HG03064 (cell line): ENCODE measurements around the gene TMUB1.
A peak's percentile ranks its signal among the peaks of the same experiment; 100 is the strongest.

Source experiments
- ATAC-seq: cut with Tn5 transposase; IDR thresholded peaks from one replicate; pipeline ENCODE4 v1.9.1; 2021; ENCODE audit warnings: low read depth; ENCODE audit not compliant: unreplicated experiment

Gene TMUB1, protein sequence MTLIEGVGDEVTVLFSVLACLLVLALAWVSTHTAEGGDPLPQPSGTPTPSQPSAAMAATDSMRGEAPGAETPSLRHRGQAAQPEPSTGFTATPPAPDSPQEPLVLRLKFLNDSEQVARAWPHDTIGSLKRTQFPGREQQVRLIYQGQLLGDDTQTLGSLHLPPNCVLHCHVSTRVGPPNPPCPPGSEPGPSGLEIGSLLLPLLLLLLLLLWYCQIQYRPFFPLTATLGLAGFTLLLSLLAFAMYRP

DNA sequence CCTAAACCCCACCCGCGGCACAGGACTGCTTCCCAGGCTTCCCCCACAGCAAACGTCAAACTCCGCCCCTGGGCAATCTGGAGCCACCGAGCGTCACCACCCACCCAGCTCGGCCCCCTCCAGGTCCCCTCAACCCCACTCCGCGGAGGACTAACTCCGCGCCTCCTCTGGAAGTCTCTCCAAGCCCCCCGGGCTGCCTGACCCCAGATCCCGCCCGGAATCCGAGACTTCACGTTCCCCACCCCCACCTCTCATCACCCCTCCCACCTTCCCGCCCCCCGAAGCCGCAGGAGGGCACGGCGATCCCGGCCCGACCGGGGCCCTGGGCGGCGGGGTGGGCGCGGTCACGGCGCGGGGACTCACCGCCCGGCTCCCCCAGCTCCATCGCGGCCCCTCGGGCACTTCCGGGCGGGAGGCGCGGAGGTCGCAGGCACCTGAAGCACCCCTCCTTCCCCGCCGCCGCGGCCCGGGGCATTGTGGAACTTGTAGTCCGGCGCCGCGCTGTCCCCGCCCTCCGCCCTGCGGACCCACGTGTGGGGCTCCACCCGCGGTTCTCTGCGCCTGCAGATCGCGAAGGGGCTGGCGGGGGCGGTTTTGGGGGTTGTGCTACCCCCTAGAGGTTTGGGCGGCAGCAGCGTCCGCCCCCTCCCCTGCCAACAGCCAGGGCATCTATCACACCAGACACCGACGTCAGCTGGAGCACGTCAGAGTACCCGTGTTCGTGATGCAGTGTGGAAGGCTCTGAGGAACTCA lies at the start of gene TMUB1:
TSS of gene TMUB1 (minus strand) at position 423 of the 753 bp plus-strand sequence. CDS start 930 bp downstream, outside the sequence.
- peak; percentile 49 for ATAC-seq

DNA sequence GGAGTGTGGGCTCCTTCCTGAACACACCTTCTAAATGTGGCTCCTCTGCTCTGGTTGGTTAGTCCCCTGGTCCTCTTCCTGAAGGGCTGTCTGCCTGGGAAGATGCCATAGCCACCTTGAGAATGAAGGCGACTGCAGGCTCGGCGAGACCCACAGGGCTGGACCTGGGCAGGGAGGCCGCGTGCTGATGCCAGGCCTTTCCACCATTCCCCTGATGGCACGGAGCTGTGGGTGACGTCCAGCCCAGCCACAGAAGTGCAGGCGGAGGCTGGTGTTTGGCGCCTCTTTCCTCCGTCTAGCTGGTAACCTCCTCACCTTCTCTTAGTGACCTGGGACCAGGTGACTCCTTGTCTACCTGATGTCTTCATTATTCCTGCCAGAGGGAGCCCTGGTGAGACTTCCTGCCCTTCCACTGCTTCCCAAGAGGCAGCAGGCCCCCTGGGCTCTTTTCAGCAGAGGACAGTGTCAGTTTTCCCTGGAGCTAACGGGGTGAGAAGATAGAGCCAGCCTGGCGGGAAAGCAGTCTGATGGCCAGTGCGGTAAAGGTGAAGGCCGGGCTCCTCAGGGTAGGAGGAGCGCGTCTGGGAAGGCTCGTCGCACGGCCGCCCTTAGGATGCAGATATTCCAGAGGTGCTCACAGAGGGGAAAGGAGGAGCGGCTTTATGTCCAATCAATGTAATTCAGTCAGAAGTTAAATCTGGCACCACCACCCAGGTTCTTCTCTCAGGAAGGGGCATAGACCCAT lies 49.3 kb upstream of the TMUB1 start:
- ATAC-seq: no peak

DNA sequence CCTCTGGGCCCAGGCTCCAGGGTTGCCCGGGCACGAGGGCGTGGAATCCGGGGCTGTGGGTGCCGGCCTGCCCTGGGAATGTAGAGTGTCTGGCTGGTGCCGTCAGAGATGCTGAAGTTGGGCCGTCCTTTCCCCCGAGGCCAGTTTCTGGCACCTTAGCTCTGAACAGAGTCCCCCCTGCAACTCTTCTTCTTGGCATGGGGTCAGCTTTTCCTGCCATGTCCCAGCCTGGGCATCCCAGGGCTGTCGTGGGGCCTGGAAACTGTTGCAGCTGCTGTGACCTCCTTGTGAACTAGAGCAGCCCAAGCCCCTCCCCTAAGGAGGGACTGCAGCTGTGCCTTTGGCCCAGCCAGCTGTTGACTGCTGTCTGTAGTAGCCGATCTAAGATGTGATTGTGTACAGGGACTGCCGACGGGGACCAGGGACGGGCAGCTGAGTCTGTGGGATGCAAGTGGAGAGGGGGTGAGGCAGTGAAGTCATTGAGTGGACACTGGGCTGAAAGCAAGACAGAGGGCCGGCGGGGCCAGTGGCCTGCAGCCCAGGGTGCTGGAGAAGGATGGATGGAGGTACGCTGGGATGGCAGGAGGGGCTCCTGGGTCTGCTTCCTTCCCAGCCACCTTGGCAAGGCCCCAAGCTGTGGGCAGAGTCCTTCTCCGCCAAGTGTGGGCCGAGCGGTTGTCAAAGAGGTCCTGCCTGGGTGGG lies 48.5 kb upstream of the TMUB1 start:
- ATAC-seq: no peak

DNA sequence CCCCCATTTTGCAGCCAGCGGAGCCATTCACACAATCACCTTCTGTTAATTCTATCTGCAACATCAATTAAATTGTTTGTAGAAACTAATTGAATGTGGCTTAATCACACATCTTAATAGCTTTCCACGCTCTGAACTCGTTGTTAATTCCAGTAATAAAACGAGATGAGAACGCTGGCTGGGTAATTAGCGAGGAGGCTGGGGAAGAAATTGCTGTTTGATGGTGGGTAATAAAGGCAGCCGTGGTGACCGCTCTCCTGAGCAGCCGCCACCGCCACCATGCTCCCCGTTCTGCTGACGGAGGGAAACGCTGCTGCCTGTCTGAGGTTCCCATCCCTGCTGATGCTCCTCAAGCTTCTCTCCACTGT lies 47.9 kb upstream of the TMUB1 start:
- ATAC-seq: no peak

DNA sequence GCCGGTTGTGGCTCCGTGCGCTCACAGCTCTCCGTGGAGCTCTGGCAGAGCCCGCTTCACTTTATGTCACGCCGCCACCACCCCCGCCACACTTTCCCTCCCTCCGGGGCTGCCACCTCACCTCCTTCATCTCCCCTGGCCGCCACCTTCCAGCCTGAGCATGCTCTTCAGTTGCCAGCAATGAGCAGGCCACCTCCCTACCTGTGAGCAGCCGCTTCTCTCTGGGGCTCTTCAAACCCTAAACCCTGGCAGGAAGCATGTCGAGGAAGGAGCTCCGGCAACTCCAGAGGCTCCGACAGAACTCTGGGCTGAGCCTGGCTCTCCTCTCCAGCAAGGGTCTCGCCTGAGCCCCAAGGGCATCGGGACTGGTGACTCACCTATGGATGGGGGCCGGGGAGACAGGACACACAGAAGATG lies 47.5 kb upstream of the TMUB1 start:
- no peak for ATAC-seq

DNA sequence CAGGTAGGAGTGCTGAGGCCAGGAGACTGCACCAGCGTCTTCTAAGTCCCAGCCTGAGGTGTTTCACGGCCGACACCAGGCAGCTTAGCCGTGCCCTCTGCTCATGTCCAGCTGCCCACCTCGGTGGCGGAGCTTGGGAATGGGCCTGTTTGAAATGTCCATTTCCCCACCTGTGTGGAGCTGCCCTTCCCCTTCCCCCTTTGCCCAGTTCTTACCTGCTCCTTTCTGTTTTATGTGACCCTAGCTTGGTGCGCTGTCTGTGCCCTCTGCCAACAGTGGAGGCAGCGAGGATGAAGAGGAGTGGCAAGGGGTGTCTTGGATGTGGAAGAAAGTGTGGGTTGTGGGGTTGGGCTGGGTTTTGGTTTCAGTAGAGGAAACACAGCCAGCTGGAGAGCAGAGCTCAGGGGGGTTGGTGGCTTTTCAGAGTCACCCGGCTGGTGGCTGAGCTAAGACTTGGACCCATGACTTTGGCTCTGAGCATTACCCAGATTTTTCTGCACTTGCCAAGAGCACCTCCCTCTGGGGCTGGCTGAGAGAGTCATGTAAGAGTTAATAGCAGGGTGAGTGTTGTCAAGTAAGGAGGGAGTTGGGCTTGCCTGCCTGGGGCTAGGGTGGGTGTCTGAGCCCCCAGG lies 46.8 kb upstream of the TMUB1 start:
- no peak for ATAC-seq

DNA sequence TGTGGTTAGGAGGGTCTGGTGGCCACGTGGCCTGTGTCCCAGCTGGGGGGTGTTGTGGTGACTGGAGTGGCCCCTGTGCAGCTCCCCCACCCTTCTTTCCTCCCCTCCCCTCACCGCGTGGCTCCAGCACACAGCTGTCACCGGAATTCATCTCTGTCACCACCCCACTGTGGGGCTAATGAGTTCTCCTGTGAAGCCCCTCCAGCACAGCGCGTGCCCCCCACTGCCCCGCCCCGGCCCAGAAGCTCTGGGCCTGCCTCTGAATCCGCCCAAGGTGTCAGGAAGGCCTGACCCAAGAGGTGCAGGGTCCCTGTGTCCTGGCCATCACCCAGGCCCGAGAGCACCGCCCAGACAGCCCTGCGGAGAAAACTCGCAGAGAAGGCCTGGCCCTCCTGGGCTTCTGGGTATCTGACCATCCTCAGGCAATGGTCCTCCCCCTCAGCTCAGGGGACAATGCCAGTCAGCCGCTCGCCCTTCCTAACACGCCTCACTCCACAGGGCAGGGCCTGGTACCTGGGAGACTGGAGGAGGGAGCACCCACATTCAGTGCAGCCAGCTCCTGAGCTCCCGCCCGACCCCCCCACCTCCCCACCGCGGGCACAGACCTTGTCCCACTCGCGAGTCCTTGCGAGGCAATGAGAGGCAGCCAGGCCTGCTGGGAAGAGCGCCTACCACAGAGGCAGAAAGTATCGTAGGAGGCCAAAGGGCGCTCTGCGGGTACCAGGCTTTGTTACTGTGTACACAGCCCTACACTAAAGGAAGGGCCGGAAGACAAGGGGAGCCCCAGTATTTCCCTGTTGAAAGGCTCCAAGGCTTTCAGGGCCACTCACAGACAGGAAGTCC lies 46.0 kb upstream of the TMUB1 start:
- ATAC-seq: no peak

DNA sequence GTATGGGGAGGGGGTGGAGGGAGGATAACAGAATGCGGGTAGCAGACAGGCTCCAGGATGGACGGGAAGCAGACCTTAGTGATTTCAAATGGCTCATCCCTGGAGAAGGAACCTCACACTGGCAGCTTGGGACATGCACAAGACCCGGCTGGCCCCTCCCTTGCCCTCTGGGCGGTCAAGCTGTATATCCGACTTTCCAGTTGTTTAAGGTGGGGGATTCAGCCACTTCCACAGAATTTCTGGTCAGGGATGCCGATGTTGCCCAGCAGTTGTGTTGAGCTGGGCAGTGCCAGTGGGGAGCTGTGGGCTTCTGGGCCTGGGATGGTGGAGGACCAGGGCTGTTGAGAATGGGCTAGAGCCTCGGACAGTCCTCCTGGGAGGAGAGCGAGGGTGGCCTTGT lies 45.4 kb upstream of the TMUB1 start:
- no peak for ATAC-seq

DNA sequence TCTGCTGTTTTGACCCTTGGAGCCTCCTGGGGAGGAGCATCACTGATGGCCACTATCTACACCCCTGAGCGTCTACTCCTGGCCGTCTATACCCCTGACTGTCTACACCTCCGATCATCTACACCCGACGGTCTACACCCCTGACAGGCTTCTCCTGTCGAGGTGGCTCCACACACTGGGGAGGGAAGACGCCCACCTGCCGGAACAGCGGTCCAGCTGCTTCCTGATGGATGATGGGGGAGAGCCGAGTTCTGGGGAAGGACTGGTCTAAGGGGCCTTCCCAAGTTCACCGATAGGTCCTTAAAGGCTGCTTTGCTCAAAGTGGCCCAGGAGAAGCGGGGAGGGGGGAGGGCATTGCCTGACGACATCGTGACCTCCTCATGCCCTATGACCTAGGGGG lies 44.9 kb upstream of the TMUB1 start:
- no peak for ATAC-seq

DNA sequence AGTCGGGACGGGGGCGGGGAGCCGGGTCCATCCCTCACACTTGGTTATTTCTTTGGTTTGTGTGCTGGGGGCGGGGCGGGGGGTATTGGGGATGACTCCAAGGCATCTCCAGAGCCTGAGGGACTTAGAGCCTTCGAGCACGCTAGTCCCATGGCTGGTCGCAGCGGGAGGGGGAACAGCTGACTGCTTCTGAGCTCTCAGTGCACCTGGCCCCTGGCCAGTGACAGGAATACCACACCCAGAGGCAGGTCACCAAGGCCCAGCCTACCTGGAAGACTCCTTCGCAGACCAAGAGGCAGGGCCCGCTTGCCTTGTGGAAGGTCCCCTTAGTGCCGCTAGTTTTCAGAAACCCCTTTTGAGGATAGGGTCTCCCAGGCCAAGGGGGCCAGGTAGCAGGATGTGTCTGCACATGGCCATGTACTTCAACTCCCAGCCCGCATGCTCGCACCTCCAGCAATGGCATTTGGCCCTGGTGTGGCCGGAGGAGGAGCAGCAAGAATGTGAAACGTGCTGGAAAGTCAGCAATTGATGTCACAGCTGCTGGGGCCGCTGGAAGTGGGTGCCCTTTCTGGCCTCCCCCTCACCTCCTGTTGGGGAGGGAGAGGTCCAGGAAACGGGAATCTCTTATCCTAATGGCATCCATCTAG lies 43.3 kb upstream of the TMUB1 start:
- no peak for ATAC-seq

DNA sequence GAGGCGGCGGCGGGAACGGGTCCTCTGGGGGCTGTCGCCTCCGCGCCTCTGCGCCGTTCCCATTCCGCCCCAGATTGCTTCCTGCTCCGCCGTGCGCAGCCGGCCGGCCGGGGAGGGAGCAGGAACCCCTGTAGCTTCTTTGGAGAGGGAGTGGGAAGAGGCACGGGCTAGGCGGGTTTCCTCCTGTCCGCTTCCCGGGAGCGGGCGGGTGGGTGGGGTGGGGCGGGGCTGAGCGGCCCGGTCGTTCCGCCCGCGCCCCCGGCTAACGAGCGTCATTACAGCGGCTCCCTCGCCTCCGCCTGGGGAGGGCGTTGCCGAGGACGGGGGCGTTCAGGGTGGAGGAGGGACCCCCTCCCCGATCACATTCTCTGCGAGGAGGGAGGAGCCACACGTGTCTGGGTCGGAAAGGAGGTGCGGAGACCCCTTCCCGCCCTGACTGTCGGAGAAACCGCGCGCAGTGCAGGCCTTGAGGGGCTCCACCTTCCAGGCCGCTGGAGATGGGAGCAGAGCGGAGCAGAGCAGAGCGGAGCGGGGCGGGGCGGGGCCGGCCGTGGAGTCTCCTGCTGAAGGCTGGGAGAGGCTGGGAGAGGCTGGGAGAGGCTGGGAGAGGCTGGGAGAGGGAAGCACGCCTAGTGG lies 42.7 kb upstream of the TMUB1 start:
- no peak for ATAC-seq

DNA sequence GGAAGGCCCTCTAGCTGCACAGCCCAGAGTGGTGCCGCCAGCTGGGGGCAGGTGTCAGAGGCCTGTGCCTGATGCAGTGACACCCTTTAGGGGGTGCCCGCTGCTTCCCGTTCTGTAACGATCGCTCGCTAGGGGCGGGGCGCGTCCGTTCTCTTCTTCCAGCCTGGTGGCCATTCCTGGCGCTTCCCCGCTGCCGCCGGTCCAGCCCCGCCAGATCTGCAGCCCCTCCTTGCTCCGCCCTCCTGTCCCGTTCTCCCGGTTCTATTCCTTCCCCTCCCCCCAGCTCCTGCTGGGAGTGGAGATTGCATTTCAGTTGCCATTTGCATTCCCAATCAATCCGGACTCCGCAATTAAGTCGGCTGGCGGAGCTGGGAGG lies 42.2 kb upstream of the TMUB1 start:
- no peak for ATAC-seq

DNA sequence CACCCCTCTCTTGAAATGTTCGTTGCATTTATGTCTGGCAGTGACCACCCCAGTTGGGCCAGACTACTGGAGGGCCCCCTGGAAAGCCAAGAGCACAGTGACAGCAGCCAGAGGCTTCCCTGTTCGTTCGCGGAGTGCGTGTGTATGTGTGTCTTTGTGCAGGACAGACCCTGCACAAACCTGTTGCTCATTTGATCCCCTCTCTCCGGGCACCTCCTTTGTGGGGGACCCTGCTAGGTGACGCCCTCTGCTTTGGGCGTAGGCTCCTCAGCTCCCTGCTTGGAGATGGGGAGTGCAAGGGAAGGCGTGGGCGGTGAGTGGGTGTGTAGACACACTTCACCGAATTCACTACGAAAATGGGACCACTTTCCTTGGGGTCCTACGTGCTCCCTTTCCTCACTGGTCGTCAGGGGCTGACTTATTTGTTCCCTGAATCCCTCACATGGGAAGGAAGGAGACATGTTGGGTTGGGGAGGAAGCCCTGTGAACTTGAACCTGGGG lies 41.7 kb upstream of the TMUB1 start:
- ATAC-seq: no peak

DNA sequence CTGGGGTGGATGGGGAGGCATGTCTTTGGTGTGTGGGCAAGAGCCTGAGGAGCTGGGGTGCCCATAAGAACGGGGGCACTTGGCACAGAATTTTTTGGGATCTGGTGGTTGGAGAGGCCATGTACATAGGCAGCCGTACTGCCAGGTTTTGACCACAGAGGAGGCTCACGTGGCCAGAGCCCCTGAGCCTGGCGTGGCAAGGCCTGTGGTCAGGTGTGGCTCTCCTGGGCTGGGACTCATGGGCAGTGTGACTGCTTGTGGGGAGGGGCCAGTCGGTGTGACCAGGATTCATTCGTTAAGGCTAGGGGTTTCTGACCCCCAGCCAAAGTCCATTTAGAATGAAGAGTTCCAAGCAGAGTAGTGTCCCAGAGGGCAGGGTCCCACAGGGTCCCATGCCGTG lies 41.2 kb upstream of the TMUB1 start:
- ATAC-seq: no peak

DNA sequence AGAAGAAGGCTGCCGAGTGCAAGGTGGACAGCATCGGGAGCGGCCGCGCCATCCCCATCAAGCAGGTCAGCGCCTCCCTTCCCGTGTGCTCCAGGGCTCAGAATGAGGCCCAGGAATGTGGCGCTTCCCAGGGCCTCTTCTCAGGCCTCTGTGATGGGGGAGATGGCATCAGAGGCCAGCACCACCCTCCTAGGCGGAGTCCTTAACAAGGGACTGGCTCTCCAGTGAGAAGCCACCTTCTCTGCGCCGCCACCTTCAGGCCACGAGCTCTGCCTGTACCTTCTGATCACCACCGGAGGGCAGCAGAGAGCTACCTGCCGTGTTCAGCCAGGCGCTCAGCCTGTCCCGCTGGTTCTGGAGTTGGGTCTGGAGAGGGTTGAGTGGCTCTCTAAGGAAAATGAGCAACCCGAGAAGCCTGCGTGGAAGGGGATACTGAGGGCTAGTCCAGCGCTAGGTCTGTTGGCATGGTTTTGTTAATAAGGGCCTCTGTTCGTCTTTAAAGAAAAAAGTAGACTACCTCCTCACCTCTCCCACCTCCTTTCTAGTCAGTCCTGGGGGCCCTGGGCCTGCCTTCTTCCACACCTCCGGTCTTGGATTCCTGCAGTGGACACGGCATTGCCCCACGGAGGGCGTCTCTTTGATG lies 40.6 kb upstream of the TMUB1 start:
- peak; percentile 72 for ATAC-seq

DNA sequence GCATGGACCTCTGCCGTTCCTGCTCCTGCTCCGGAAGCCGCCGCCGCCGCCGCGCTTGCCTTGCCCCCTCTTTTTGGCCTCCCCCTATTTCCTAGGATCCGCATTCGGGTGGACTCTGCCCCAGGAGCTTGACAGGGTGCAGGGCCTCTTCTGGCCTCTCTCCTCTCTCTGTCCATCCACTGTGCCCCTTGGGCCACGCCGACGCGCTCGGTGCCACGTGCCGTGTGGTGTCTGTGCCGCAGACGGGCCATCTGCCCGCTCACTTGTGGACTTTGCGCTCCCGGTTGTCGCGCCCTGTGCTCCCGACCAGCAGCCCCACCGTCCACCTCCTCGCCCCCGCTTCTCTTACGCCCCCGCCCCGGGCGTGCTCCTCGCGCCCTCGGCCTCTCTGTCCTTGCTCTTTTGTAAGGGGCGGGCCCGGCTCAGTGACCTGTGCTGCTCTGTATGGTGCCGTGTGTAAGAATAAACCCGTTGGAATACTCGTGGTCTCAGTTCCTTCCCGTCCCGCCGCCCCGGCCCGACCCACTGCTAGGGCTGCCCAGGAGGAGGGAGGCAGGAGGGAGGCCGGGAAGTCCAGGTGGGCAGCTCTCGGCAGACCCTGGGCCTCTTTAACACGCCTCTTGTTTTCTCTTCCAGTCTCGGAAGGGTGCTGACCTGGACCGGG lies 40.0 kb upstream of the TMUB1 start:
- ATAC-seq: no peak

DNA sequence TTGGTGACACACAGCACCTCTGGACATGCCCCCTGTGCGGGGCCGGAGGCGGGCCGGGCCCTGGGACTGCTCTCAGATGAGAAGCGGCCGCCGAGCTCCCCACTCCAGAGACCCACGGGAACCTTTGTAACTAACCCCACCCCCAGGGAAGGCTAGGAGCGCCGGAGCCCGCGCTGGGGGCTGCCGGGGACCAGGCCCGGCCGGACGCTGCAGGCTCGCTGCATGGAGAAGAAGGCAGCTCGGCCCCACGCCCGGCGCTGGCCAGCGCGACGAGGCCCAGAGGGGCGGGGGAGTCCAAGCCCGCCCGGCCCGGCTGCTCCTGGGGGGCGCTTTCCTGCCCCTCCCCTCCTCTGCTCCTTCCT lies 39.5 kb upstream of the TMUB1 start:
- no peak for ATAC-seq

DNA sequence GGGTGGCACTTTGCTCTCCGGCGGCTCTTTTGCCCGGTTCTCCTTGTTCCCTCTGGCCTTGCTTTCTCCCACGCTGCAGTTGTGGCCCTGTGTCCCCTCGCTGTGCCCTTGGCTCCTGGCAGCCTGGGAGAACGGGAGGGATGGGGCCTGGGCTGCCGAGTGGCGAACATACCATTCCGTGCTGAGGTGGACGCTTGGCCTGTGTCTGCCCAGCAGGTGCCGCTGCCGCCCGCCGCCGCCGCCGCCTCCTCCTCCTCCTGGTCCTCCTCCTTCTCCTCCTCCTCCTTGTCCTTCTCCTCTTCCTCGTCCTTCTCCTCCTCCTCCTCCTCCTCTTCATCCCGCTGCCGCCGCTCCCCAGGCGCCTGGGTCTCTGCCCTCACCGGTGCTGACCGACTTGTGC lies 39.0 kb upstream of the TMUB1 start:
- no peak for ATAC-seq
